SK-N-DZ (cell line): Measurements from ENCODE around the gene OR51V1.
A peak's percentile ranks its signal among the peaks of the same experiment; 100 is the strongest.

Experiments used
- DNase-seq: peaks from one replicate; pipeline ENCODE4 v3.0.0-alpha.2; 2015; ENCODE audit warnings: low spot score

Gene OR51V1

GRCh38 chr11:5230266-5230665 lies 29.8 kb upstream of the OR51V1 start:
- DNase-seq: no peak

GRCh38 chr11:5229796-5230195 lies 29.3 kb upstream of the OR51V1 start:
- DNase-seq: no peak

GRCh38 chr11:5229356-5229755 lies 28.9 kb upstream of the OR51V1 start:
- no peak for DNase-seq

- no peak for DNase-seq
Measured at GRCh38 chr11:5228124-5228523, 27.6 kb upstream of the OR51V1 start.

GRCh38 chr11:5227681-5228080 lies 27.2 kb upstream of the OR51V1 start:
- DNase-seq: no peak

- DNase-seq: no peak
Measured at GRCh38 chr11:5226732-5227310, 26.3 kb upstream of the OR51V1 start, which contains the start of gene HBB. HBB (minus strand) TSS chr11:5227071; CDS start chr11:5227021, 50 bp downstream.

- no peak for DNase-seq
Measured at GRCh38 chr11:5225480-5225871, 25.0 kb upstream of the OR51V1 start.

GRCh38 chr11:5224538-5225479 lies 24.3 kb upstream of the OR51V1 start:
- no peak for DNase-seq

- DNase-seq: no peak
Measured at GRCh38 chr11:5223686-5224085, 23.2 kb upstream of the OR51V1 start.

- no peak for DNase-seq
Measured at GRCh38 chr11:5223146-5223545, 22.7 kb upstream of the OR51V1 start.

GRCh38 chr11:5210376-5210885 lies 9.9 kb upstream of the OR51V1 start:
- no peak for DNase-seq

- peak; percentile 24 for DNase-seq
Measured at GRCh38 chr11:5204787-5205186, 4.3 kb upstream of the OR51V1 start.

GRCh38 chr11:5203366-5203765 lies 2.9 kb upstream of the OR51V1 start:
- DNase-seq: no peak

- DNase-seq: no peak
Measured at GRCh38 chr11:5198285-5198684, 2.2 kb downstream of the OR51V1 start.

- DNase-seq: no peak
Measured at GRCh38 chr11:5197536-5197935, 2.9 kb downstream of the OR51V1 start.

GRCh38 chr11:5196731-5197130 lies 3.8 kb downstream of the OR51V1 start:
- DNase-seq: no peak

- no peak for DNase-seq
Measured at GRCh38 chr11:5196067-5196466, 4.4 kb downstream of the OR51V1 start.

GRCh38 chr11:5192738-5193137 lies 7.7 kb downstream of the OR51V1 start:
- no peak for DNase-seq

GRCh38 chr11:5188201-5188600 lies 12.3 kb downstream of the OR51V1 start:
- DNase-seq: no peak

- DNase-seq: no peak
Measured at GRCh38 chr11:5178046-5178837, 22.2 kb downstream of the OR51V1 start.

GRCh38 chr11:5174934-5175333 lies 25.5 kb downstream of the OR51V1 start:
- DNase-seq: no peak

- DNase-seq: no peak
Measured at GRCh38 chr11:5171856-5172255, 28.6 kb downstream of the OR51V1 start.
